Loucy (cell line): ENCODE measurements around the gene FRAS1.

Experiments used
- EZH2phosphoT487 ChIP-seq: fragments of 200-600 bp; IDR thresholded peaks from 2 replicates; pipeline ENCODE4 v1.6.1; 2018; ENCODE audit warnings: antibody characterized with exemption, mild to moderate bottlenecking, moderate library complexity, borderline replicate concordance
- TF ChIP-seq, protein P1 (sequence below): fragments of 200-600 bp; sonication (generic); conservative IDR thresholded peaks from 2 replicates; pipeline ENCODE4 v1.5.1; 2014; ENCODE audit warnings: mild to moderate bottlenecking, antibody characterized with exemption, low read length

DNA sequence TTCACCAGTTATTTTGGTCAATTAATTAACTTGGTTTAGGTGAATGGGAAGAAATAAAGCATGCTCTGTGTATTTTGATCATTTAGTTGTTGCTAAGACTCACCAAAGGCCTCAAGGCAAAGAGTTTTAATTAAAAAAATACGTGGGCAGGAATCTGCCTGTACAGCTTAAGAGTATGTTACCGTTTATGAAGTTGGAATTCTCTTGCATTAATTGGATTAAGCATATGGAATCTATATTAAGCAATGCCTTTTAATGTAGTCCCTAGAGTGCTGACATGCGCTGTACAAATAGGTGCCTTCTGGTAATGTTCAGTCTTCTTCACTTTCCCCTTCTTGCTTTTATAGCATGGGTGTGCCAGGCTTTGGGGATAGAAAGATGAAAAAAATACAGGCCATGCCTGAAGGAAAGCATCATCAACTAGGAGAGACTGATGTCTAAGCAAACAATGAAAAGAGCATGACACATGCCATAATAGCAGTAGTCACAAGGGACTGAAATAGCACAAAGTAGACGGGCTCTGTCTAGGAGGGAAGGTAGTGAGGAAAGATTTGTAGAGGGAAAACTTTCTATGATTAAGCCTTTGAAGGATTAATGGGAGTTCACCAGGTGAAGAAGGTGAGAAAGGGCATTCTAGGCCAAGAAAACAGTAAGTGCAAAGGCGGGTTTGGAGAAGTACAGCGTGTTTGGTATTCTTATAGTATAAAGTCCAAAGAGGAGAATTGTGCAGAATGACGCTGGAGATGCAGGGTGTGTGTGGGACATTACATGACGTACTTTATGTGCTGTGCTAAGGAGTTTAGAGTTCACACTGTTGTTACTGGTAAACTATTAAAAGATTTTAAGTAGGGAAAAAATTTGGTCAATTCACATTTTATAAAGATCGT lies 268.4 kb downstream of the FRAS1 start:
- TF ChIP-seq, protein P1, sequence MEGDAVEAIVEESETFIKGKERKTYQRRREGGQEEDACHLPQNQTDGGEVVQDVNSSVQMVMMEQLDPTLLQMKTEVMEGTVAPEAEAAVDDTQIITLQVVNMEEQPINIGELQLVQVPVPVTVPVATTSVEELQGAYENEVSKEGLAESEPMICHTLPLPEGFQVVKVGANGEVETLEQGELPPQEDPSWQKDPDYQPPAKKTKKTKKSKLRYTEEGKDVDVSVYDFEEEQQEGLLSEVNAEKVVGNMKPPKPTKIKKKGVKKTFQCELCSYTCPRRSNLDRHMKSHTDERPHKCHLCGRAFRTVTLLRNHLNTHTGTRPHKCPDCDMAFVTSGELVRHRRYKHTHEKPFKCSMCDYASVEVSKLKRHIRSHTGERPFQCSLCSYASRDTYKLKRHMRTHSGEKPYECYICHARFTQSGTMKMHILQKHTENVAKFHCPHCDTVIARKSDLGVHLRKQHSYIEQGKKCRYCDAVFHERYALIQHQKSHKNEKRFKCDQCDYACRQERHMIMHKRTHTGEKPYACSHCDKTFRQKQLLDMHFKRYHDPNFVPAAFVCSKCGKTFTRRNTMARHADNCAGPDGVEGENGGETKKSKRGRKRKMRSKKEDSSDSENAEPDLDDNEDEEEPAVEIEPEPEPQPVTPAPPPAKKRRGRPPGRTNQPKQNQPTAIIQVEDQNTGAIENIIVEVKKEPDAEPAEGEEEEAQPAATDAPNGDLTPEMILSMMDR, result no peak
- no peak for TF ChIP-seq EZH2phosphoT487
